CD4-positive, alpha-beta T cell treated with Interleukin-4 for 1 hour (primary cell): ENCODE results near the gene LMF1.
"Not testable (repeated sequence)": the region's sequence is repeated elsewhere in the genome, so short reads cannot be mapped to it uniquely, and the experiment has no call there.

Source experiments
- DNase-seq, 2 donors: peaks; one replicate each; pipeline ENCODE4 v3.0.0-alpha.2; 2020 to 2022

Gene LMF1

GRCh38 chr16:842711-843560, 127.8 kb downstream of the LMF1 start:
- no peak for DNase-seq

GRCh38 chr16:842061-842476, 128.7 kb downstream of the LMF1 start:
- DNase-seq: no peak

GRCh38 chr16:841455-842060, 129.2 kb downstream of the LMF1 start:
- DNase-seq: no peak

- no peak for DNase-seq
Measured at GRCh38 chr16:840561-841454, 130.0 kb downstream of the LMF1 start.

GRCh38 chr16:839643-840408, 131.0 kb downstream of the LMF1 start:
- no peak for DNase-seq

- no peak for DNase-seq
Measured at GRCh38 chr16:838741-839140, 132.0 kb downstream of the LMF1 start.

- not testable (repeated sequence) for DNase-seq
Measured at GRCh38 chr16:836822-837221, 134.0 kb downstream of the LMF1 start.

- no peak for DNase-seq
Measured at GRCh38 chr16:836221-836620, 134.6 kb downstream of the LMF1 start.

- no peak for DNase-seq
Measured at GRCh38 chr16:835373-835772, 135.4 kb downstream of the LMF1 start.

GRCh38 chr16:833411-833810, 137.4 kb downstream of the LMF1 start:
- no peak for DNase-seq

- DNase-seq: no peak
Measured at GRCh38 chr16:832652-833336, 138.0 kb downstream of the LMF1 start.

- no peak for DNase-seq
Measured at GRCh38 chr16:831571-832413, 139.0 kb downstream of the LMF1 start.

GRCh38 chr16:830871-831570, 139.8 kb downstream of the LMF1 start:
- DNase-seq: no peak

GRCh38 chr16:830107-830870, 140.5 kb downstream of the LMF1 start:
- no peak for DNase-seq

- no peak for DNase-seq
Measured at GRCh38 chr16:828891-829290, 141.9 kb downstream of the LMF1 start.

- DNase-seq: no peak
Measured at GRCh38 chr16:827513-827912, 143.3 kb downstream of the LMF1 start.

- no peak for DNase-seq
Measured at GRCh38 chr16:825341-826061, 145.3 kb downstream of the LMF1 start.

GRCh38 chr16:824601-825000, 146.2 kb downstream of the LMF1 start:
- DNase-seq: no peak

- DNase-seq: no peak
Measured at GRCh38 chr16:824194-824593, 146.6 kb downstream of the LMF1 start.
